HTERT RPE-1 (cell line): ENCODE measurements around the gene CDC42SE2.
"Not testable (repeated sequence)": the region's sequence is repeated elsewhere in the genome, so short reads cannot be mapped to it uniquely, and the experiment has no call there.

Experiments used
- in situ Hi-C: fragments of 300-500 bp; cut with MboI; formaldehyde crosslinking; loops from 4 replicates; pipeline ENCODE4 v1.14.3; 2020; ENCODE audit warnings: low sequenced_read_pairs

CDC42SE2 gene

DNA sequence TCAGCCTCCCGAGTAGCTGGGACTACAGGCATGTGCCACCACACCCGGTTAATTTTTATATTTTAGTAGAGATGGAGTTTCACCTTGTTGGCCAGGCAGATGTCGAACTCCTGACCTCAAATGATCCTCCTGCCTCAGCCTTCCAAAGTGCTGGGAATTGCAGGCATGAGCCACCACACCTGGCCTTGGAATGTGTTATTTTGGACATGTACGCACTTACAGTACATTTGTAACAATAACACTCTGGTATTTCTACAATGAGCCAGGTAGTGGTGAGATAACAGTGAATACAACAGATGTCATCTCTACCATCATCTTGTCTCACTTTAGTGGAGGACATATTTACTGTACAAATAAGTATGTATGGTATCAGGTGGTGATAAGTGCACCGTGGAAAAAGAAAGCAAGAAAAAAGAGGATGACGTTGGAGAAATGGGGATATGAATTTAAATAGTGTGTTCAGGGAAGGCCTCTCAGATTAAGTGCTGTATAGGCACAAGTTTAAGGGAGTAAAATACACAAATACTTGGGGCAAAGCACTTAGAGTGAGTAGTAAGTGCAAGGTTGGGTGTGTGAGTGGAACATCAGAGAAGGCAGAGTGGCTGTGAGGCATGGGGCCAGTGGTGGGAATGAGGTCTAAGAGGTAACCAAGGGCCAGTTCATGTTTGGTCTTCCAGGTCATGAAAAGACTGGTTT lies 100.1 kb downstream of the CDC42SE2 start:
- in situ Hi-C loops: no loop called here

DNA sequence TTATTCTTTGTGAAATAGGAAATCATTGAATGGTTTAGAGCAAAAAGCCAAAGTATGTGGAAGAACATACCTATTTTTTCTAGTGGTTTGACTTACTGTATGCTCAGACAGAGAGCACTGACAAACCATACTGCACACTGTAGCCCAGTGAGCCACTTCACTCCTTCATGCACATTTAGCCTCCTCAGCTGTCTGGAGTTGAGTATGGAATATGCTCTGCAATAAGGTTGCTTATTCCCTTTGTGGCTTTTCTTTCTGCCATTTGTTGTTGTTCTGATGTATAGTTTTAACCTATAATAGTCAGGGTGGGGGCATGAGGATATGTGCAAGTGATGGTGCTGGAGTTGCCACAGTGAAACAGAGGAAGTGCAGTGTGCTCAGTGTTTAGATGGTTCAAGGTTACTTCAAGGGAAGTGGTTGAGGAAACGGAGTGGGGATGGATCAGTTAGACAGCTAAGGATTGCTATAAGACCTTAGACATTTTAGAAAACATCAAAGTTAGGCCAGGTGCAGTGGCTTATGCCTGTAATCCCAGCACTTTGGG lies 100.7 kb downstream of the CDC42SE2 start:
- in situ Hi-C loops: no loop called here

DNA sequence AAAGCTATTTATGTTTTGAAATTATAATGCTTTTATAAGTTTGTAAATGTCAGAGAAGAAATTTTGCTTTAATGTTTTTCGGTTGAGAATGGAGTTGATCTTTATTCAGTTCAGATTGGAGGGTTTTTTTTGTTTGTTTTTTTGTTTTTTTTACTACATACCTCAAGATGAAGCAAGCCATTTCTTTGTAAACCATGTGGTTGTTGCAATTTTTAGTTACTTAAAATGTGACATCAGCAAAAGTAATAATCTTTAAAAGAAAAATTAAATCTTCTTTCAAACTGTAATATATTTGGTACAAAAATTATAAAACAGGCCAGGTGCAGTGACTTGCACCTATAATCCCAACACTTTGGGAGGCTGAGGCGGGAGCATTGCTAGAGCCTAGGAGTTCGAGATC lies 102.6 kb downstream of the CDC42SE2 start:
- in situ Hi-C loops: no loop called here

DNA sequence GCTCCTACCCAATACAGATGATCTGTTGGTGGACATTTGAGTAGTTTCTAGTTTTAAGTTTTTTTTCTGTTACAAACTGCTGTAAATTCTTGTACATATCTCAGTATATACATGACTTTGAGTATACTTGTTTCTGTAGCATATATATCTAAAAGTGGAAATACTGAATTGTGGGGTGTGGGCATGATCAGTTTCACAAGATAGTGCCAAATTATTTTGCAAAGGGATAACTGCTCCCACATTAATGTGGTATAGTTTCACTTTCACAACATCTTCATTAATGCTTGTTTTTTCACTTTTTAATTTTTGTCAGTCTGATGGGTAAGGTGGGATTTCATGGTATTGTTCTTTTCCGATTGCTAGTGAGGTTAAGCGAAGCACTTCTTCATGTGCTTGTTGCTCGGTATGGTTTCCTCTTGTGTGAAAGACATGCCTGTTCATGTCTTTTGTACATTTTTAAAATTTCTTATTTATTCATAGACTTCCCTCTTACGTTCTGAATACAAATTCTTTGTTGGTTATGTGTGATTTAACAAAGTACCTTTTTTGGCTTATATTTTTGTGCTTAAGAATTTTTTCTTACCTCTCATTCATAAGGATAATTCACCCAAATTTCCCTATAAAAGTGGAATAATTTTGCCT lies 103.5 kb downstream of the CDC42SE2 start:
- in situ Hi-C loops: no loop called here

DNA sequence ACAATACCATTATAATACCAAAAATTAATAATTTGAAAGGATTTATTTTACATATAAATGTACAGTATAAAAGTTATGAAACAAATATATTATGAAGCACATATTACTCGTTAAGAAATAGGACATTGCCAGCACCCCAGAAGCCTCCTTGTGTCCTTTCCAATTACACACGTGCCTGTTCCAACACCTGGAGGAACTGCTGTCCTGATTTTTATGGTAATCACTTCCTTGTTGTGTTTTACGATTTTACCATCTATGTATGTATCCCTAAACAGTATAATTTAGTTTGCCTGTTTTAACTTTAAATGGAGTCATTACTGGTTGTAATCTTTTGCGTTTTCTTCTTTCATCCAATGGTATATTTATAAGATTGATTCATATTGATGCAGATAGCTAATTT lies 105.0 kb downstream of the CDC42SE2 start:
- in situ Hi-C loops: no loop called here

DNA sequence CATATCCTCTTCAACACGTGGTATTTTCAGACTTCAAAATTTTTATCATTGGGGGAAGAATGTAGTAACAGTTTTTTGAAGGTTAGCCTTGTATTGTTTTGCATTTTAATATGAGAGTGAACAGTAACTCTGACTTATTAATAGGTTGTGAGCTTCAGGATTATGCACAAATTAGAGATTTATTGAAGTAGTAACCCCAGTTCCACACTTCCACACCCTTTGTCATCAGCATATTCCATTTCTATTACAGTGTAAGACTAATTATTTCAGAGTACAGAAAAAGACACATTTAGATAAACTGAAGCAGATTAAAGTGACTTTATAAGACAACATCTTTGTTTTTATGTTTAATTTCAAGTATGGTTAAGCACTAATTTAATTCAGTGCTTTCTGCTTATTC lies 105.7 kb downstream of the CDC42SE2 start:
- in situ Hi-C loops: no loop called here

DNA sequence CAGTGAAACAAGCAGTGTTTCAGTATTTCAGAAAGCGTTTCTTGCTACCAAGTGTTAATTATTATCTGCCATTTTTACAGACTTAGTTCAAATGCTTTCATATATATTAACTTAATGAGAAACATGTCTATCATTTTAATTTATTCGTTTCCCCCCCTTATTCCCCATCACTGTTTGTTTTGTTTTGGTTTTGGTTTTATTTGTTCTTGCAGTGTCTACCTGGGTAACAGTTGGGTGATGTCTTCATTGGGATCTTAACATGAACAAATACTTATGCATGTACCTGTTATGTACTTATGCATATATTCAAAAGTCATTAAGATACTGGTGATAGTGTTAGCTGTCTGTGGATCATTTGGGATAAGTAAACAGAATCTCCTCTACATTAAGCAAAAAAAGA lies 108.0 kb downstream of the CDC42SE2 start:
- in situ Hi-C loops: no loop called here

DNA sequence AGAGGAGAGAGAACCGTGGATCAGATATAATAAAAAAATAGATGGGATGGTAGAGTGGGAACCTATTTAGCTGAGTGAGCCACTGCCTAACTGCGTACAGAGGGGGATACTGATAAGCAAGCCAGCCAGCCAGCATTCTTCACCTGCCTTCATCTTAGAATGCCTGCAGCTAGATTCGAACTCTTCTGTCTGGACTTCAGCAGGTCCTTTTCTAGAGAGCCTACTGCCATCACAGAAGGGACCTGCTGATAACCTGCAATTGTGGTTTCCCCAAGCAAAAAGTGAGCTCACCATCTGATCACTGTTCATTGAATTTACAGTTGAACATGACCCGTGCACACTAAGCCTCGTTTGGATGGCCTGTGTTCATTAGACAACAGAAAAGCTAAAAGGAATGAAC lies 109.4 kb downstream of the CDC42SE2 start:
- in situ Hi-C loops: no loop called here

DNA sequence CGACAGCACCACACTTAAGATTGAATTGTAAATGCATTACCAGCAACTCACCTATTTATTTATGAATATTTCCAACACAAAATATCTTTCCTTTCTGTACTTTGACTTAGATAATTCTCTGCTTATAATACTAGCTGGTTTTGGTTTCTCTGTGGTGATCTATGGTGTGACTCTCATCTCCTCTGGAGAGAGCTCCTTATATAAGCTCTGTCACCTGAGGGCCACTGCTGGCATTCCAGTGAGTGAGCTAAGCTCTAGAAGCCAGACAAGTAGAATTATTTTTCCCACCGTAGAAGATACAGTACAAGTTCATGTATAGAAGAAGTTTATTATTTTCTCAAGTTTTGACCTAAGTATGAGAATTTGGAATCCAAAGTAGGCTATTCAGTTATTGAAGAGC lies 111.5 kb downstream of the CDC42SE2 start:
- in situ Hi-C loops: no loop called here

DNA sequence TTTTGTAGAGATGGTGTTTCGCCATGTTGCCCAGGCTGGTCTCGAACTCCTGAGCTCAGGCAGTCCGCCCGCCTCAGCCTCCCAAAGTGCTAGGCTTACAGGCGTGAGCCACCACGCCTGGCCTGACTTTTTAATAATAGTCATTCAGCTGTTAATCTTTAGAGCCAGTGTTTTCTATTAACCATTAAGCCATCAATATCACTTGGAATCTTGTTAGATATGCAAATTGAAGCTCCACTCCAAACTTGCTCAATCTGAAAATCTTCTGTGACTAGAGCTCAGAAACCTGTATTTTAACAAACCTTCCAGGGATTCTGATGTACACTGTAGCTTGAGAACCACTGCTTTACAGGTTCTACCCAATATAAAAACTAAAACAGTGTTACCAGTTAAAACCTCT lies 113.5 kb downstream of the CDC42SE2 start:
- in situ Hi-C loops: no loop called here

DNA sequence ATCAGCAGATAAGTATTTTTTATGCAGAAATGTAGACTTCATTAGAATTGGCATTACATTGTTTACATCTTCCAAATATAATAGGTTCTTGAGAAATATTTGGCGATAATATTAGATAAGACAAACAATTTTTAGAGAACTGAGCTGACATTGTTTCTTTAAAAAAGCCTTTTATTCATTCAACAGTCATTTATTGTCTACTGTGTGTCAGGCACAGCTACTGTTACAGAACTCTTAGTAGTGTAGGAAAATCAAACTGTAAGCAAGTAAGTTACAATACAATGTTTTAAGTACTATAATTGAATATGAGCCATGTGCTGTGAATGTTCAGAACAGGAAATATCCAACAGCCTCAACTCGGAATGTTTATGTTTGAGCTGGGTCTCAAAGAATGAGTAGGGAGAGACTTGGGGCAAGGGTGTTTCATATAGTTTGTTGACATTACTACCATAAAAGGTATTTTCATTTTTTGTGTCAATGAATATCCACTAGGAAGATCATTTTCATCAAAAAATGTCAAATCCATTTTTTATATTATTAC lies 114.0 kb downstream of the CDC42SE2 start:
- in situ Hi-C loops: no loop called here

DNA sequence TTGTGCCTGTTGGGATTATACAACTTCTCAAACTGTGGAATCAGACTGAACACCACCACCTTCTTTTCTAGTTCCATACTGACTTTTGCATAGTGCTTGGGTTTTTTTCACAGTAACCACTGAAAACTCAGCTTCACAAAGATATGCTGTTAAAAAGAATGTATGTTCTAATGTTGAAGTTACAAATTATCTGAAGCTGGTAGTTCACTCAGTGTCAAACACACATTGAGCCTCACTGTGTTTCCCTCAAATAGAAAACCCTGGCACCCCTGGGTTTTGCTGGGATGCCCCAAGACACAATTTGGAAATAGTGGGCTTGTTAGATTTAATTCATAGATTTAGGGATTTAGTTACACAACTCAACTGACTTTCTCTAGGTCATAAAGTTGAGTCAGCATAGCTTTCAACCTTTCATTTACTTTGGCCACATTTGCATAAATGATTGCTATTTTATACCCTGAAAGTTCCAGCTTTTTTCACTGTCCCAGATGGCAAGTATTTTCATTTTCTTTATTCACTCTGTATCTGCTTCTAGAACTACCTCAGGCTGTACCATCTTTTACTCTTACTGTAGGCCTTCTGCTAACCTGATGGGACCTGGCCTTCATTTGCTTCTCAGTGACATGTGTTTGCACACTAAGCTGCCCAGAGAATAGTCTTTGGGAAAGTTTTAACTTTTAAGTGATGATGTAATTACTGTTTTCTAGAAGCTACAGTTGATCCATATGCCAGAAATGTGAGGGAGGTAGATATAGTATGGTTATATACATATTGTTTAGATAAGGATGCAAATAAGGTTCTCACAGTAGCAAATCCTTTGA lies 115.1 kb downstream of the CDC42SE2 start:
- in situ Hi-C loops: no loop called here

DNA sequence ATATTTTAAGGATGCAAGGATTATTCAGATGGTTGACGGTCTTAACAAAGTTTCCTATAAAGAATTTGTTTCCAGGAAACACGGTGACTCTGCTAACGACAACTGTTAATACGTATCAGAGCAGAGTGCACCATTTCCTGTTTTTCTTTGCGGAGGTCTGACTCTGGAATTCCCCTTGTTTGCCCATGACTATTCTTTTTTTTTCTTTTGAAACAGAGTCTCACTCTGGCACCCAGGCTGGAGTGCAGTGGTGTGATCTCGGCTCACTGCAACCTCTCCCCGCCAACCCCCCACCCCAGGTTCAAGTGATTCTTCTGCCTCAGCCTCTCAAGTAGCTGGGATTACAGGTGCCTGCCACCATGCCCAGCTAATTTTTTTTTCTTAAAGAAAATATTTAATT lies 115.9 kb downstream of the CDC42SE2 start:
- in situ Hi-C loops: no loop called here

DNA sequence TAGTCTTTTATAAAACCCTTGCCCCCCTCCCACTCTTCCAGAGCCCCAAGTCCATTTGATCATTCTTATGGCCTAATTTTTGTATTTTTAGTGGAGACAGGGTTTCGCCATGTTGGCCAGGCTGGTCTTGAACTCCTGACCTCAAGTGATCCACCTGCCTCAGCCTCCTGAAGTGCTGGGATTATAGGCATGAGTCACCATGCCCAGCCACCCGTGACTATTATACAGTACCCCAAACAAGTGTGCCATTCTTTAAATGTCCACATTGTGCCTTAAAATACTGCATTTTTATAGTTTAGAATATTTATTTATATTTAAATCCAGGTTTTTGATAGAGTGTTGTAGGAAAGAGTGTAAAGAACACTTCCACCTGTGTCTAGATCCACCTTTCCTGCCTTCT lies 116.4 kb downstream of the CDC42SE2 start:
- in situ Hi-C loops: not testable (repeated sequence)

DNA sequence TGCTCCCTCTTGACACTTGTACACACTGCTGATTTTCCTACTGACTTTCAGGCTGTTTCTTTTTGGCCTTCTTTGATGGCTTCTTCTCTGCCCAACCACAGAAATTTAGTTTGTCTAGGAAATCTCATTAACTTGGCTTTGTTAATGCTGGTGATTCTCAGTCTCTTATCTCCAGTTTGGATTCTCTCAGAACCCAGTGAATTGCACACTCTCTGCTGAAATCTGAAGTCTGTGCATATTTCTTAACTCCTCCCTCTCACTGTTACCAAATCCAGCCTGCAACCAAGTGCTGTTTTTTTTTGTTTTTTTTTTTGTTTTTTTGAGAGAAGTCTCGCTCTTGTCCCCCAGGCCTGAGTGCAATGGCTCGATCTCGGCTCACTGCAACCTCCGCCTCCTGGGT lies 117.2 kb downstream of the CDC42SE2 start:
- in situ Hi-C loops: no loop called here

DNA sequence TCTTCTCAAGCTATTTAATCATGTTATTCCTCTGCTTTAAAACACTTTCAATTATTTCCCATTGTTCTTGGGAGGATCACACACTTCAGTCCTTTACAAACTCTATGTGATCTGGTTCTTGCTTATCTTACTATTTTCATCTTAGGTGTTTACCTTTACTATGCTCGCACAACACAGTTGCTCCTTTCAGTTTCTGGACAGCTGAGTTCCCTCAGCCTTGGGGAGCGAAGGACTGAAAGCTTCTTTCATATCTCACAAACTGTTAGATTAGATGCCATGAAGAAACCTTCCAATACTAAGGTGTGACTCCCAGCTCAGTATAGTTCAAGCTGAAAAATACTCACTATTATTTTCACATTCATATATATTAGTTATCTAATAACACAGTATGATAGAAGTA lies 117.9 kb downstream of the CDC42SE2 start:
- in situ Hi-C loops: no loop called here

DNA sequence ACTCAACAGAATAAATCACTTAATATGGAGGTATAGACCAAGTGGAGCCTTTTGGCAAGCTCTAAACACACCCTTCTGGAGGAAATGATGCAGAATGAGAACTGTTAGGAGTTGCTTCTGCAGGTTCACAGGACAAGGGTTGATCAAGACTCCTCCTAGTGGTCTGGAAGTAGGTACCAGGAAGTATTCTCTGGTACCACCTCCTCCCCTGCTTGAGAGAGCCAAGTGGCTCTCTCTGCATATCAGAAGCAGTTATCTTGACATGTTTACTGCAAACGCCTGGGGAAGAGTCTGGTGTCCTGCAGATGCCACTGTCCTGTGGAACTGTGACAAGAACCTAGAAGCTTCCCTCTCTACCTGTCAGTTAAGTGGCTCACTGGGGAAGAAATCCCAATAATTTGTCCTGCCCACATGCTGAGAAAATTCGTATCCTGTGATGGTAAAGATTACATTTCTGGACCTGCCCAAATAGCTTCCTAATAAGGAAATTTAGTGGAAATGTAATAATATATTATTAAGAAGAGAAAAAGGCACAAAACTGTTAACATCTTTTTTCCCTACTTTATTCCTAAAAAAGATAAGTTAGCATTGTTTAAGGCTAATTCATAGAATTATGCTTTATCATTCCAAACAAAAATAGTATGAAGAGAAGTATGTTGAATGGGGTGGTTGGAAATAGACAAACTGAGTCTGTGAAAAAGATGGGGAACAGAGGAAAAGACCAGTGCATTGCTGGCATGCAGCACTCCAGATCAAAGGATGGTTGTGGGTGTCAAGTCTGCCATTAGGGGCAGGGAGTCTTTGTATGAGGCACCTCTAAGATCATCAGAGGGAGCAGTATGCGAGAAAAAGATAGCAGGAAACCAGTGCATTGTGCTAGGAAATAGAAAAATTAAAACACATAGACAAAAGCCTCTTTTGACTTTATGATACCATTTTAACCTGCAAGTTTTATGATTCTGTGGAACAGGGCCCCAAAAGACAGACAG lies 118.8 kb downstream of the CDC42SE2 start:
- in situ Hi-C loops: no loop called here

DNA sequence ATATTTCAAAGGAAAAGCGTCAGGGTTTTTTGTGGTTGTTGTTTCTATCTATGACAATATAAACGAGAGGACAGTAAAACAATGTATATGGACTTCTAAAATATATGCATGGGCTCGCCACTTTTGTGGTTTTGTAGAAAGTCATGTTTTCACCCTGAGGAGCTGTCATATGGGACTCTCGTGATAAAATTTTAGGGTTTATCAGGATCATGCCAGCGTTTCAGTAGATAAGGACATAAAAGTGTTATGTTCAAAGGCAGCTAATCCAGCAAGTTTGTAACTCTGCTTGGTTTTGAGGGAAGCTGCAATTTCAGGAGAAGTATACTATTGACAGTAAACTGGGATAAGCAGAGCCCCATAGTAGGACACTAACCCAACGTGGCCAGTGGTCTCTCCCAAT lies 120.3 kb downstream of the CDC42SE2 start:
- in situ Hi-C loops: no loop called here

DNA sequence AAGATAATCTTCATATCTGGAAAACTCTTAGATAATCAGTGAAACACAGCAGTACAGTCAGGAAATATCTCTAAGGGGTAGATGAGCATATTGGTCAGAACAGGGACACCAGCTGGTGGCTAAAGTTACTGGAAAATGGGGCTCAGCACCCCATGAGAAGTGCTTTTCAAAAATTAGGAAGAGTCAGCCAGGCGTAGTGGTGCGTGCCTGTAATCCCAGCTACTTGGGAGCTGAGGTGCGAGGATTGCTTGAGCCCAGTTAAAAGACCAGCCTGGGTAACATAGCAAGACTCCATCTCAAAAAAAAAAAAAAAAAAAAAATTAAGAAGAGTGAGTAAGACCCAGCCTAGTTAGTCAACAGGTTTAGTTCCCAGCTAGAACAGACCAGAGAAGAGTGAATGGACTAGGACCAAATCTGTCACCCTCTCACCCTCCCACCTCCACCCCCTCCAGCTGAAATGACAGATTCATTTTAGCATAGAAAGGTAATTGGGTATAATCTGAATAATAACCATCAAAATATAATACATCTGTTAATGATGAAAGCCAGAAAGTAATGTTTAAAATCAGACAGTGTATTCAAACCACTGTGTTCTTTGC lies 120.9 kb downstream of the CDC42SE2 start:
- in situ Hi-C loops: no loop called here

DNA sequence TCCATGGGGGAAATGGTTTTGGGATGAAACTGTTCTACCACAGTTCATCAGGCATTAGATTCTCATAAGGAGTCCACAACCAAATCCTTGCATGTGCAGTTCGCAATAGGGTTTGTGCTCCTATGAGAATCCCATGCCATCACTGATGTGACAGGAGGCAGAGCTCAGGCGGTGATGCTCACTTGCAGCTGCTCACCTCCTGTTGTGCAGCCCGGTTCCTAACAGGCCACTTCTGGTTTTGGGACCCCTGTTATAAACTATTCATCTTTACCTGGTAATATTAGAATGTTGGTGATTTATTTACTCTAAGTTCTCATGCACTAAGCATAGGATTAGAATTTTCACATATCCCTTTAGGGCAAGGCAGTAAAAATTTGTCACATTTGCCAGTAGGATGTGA lies 122.3 kb downstream of the CDC42SE2 start:
- in situ Hi-C loops: no loop called here
